HFFc6 (cell line): ENCODE data around the gene GDF10. TPM values are rescaled to one million over a fixed set of nuclear protein-coding genes. Genes with fewer than 3 reads are reported as not detected.

Source experiments
- DNase-seq: peaks from one replicate; pipeline ENCODE4 v3.0.0-alpha.2; 2018
- H3K27ac Mint-ChIP-seq: 2 replicates; pipeline ENCODE4 v1.8.0; 2020; ENCODE audit warnings: mild to moderate bottlenecking, mixed read lengths
- H3K27me3 Mint-ChIP-seq: 2 replicates; pipeline ENCODE4 v1.8.0; 2021; ENCODE audit warnings: mild to moderate bottlenecking, moderate library complexity, mixed read lengths; ENCODE audit not compliant: insufficient read depth
- H3K36me3 Mint-ChIP-seq: 2 replicates; pipeline ENCODE4 v1.8.0; 2021; ENCODE audit warnings: low read depth, mixed read lengths
- H3K4me1 Mint-ChIP-seq: 2 replicates; pipeline ENCODE4 v1.8.0; 2020; ENCODE audit warnings: low read depth, mixed read lengths
- H3K4me3 Mint-ChIP-seq: 2 replicates; pipeline ENCODE4 v1.8.0; 2020; ENCODE audit warnings: mild to moderate bottlenecking, moderate library complexity, mixed read lengths
- H3K9me3 Mint-ChIP-seq: 2 replicates; pipeline ENCODE4 v1.8.0; 2020; ENCODE audit warnings: mild to moderate bottlenecking, mixed read lengths
- total RNA-seq, 6 experiments: library from RNA; stranded (reverse); fragmentation: NEBNext Ultra II Directional; extraction: Animal tissue kit (Norgen Biotek cat#: 25700); gene quantifications; 2 replicates in 1 of 6; 3 replicates in 5 of 6; pipeline ENCODE4 v1.2.3, GENCODE V29; 2021
- TF ChIP-seq, protein P1 (sequence below): fragments of 200-600 bp; sonication (generic); IDR thresholded peaks from 2 replicates; pipeline ENCODE4 v1.5.0; 2021; ENCODE audit warnings: antibody characterized with exemption, mild to moderate bottlenecking

GDF10 gene
- total RNA-seq, 6 experiments from 2014 or later: not detected

- Mint-ChIP-seq H3K4me3 (no peak overlapping the region), H3K27ac (no peak overlapping the region), H3K27me3 (peaks cover 20% of the 10 kb centered on the region)
Measured at GRCh38 chr10:47331954-47332353, 32.0 kb downstream of the GDF10 start.

GRCh38 chr10:47332371-47332770 is 32.4 kb downstream of the GDF10 start:
- TF ChIP-seq, protein P1, sequence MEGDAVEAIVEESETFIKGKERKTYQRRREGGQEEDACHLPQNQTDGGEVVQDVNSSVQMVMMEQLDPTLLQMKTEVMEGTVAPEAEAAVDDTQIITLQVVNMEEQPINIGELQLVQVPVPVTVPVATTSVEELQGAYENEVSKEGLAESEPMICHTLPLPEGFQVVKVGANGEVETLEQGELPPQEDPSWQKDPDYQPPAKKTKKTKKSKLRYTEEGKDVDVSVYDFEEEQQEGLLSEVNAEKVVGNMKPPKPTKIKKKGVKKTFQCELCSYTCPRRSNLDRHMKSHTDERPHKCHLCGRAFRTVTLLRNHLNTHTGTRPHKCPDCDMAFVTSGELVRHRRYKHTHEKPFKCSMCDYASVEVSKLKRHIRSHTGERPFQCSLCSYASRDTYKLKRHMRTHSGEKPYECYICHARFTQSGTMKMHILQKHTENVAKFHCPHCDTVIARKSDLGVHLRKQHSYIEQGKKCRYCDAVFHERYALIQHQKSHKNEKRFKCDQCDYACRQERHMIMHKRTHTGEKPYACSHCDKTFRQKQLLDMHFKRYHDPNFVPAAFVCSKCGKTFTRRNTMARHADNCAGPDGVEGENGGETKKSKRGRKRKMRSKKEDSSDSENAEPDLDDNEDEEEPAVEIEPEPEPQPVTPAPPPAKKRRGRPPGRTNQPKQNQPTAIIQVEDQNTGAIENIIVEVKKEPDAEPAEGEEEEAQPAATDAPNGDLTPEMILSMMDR: no peak
- Mint-ChIP-seq H3K27me3 (peaks cover 20% of the 10 kb centered on the region), H3K4me3 (no peak overlapping the region), H3K27ac (no peak overlapping the region), H3K9me3 (no peaks in the 10 kb centered on the region), H3K4me1 (peaks cover 13% of the 10 kb centered on the region), H3K36me3 (no peaks in the 10 kb centered on the region)
- no peak for DNase-seq

More at GRCh38 chr10:47331954-47332353, 32.0 kb downstream of the GDF10 start:
- no peaks in the 10 kb centered on the region for H3K9me3 Mint-ChIP-seq
- H3K36me3 Mint-ChIP-seq: no peaks in the 10 kb centered on the region
- H3K4me1 Mint-ChIP-seq: peaks cover 10% of the 10 kb centered on the region
- DNase-seq: no peak
- TF ChIP-seq, protein P1: no peak

DNA sequence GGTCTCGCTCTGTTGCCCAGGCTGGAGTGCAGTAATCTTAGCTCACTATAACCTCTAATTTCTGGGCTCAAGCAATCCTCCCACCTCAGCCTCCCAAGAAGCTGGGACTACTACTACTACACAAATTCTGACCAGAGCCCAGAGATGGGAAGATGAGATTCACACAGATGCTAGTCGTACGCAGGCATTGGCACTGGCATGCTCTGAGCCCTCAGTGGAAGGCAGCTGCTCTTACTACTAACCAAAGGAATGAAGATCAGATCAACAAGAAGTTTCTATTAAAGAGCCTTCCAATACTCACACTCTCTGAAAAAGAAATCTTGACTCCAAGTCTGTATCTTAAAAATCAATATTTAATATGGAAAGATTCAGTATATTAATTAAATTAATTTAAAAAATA is 32.9 kb downstream of the GDF10 start:
- no peak for DNase-seq
- peaks cover 13% of the 10 kb centered on the region for H3K4me1 Mint-ChIP-seq

GRCh38 chr10:47333532-47333931 is 33.5 kb downstream of the GDF10 start:
- no peak for DNase-seq
- H3K27ac Mint-ChIP-seq: no peak overlapping the region
- H3K4me3 Mint-ChIP-seq: no peak overlapping the region
- peaks cover 20% of the 10 kb centered on the region for H3K27me3 Mint-ChIP-seq
- H3K9me3 Mint-ChIP-seq: no peaks in the 10 kb centered on the region
- H3K4me1 Mint-ChIP-seq: peaks cover 13% of the 10 kb centered on the region
- no peaks in the 10 kb centered on the region for H3K36me3 Mint-ChIP-seq
- TF ChIP-seq, protein P1: no peak

More for the DNA sequence above, 32.9 kb downstream of the GDF10 start:
- Mint-ChIP-seq H3K9me3 (no peaks in the 10 kb centered on the region), H3K27ac (no peak overlapping the region), H3K27me3 (peaks cover 20% of the 10 kb centered on the region), H3K36me3 (no peaks in the 10 kb centered on the region), H3K4me3 (no peak overlapping the region)
- TF ChIP-seq, protein P1: no peak

- Mint-ChIP-seq H3K27me3 (peaks cover 28% of the 10 kb centered on the region), H3K9me3 (no peaks in the 10 kb centered on the region), H3K4me3 (no peak overlapping the region), H3K27ac (no peak overlapping the region), H3K4me1 (peaks cover 13% of the 10 kb centered on the region), H3K36me3 (no peaks in the 10 kb centered on the region)
- TF ChIP-seq, protein P1: no peak
- no peak for DNase-seq
Measured at GRCh38 chr10:47334466-47335295, 34.7 kb downstream of the GDF10 start.
